Naive thymus-derived CD8-positive, alpha-beta T cell (primary cell): ENCODE measurements around the gene TBC1D22A. TPM values are rescaled to one million over a fixed set of nuclear protein-coding genes. Genes with fewer than 3 reads are reported as not detected.

Source experiments
- ATAC-seq, 2 donors: fragments of 150-1000 bp; cut with Tn5 transposase in 1 of 2; sonication (Bioruptor Pico), chemical (Tn5 transposase) in 1 of 2; 1 replicate in 1 of 2; 2 replicates in 1 of 2; pipeline ENCODE4 v1.10.0; 2021; ENCODE audit warnings: mild to moderate bottlenecking in 2 of 2, moderate library complexity in 2 of 2
- POLR2A ChIA-PET: fragments of 350-600 bp; sonication (Branson Sonifier 250); formaldehyde crosslinking; loops from one replicate; lab custom pipeline; 2021; ENCODE audit warnings: antibody characterized with exemption; lab: Charles Lee
- DNase-seq, 10 donors: peaks; one replicate each; pipeline versions ENCODE4 v3.0.0 to v3.0.0-alpha.2; 2020 to 2022
- H3K27ac Mint-ChIP-seq, 10 donors: one replicate each; pipeline ENCODE4 v1.8.0; 2020 to 2022; ENCODE audit warnings: mild to moderate bottlenecking in 10 of 10, mixed read lengths in 10 of 10, moderate library complexity in 4 of 10, inconsistent platforms in 1 of 10
- H3K27me3 Mint-ChIP-seq, 5 donors: one replicate each; pipeline ENCODE4 v1.8.0; 2021 to 2022; ENCODE audit warnings: mixed read lengths in 5 of 5
- H3K36me3 Mint-ChIP-seq, 3 donors: one replicate each; pipeline ENCODE4 v1.8.0; 2020 to 2022; ENCODE audit warnings: mixed read lengths in 3 of 3, mild to moderate bottlenecking in 2 of 3, inconsistent platforms in 1 of 3
- H3K4me1 Mint-ChIP-seq, 4 donors: one replicate each; pipeline ENCODE4 v1.8.0; 2021 to 2022; ENCODE audit warnings: mixed read lengths in 4 of 4
- H3K4me3 Mint-ChIP-seq, 10 donors: one replicate each; pipeline ENCODE4 v1.8.0; 2020 to 2022; ENCODE audit warnings: mild to moderate bottlenecking in 10 of 10, mixed read lengths in 10 of 10, moderate library complexity in 6 of 10, inconsistent platforms in 1 of 10
- H3K9me3 Mint-ChIP-seq, 9 donors: one replicate each; pipeline ENCODE4 v1.8.0; 2020 to 2022; ENCODE audit warnings: mixed read lengths in 9 of 9, mild to moderate bottlenecking in 3 of 9, inconsistent platforms in 1 of 9, moderate library complexity in 1 of 9
- polyA plus RNA-seq, 3 donors: library from polyadenylated mRNA; unstranded; fragments of 300-500 nt; fragmentation: Illumina TruSeq; gene quantifications; one replicate each; pipeline ENCODE4 v1.2.3, GENCODE V29; 2021
- total RNA-seq, 8 experiments: library from RNA in 2 of 8; stranded (reverse) in 2 of 8; gene quantifications; one replicate each; pipeline ENCODE4 v1.2.3 and lab custom pipeline; 2021 to 2026

The TBC1D22A gene
- total and polyA plus RNA-seq, 5 experiments from 2014 or later = 23.0 to 57.2 (median 24.6) TPM

DNA sequence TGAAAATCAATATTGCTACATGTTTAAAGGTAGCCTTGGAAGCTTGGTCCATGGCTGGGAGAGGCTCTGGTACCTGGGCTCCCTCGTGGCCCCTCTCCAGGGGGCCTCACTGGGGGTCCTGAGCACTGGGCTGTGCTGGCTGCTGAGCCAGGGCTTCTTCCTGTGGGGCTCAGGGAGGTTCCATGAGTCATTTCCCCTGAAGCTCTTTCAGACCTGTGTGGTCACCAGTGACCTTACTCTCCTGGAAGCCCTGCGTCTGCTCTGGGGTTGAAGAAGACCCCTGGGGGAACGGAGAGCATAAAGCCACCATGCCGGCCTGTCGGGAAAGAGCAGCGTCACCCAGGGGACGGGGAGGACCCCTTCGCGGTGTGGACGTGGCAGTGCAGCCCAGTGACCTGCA, 389.0 kb downstream of the TBC1D22A start:
- Mint-ChIP-seq H3K27me3 (no peaks in the 10 kb centered on the region), H3K36me3 (peaks cover 0 to 10% (median 9%) of the 10 kb centered on the region in 3 donors), H3K27ac (no peak overlapping the region), H3K4me1 (peaks cover 0 to 6% (median under 1%) of the 10 kb centered on the region in 4 donors), H3K4me3 (no peak overlapping the region), H3K9me3 (no peaks in the 10 kb centered on the region)
- POLR2A ChIA-PET = no interaction called here
- ATAC-seq = no peak
- DNase-seq = no peak

DNA sequence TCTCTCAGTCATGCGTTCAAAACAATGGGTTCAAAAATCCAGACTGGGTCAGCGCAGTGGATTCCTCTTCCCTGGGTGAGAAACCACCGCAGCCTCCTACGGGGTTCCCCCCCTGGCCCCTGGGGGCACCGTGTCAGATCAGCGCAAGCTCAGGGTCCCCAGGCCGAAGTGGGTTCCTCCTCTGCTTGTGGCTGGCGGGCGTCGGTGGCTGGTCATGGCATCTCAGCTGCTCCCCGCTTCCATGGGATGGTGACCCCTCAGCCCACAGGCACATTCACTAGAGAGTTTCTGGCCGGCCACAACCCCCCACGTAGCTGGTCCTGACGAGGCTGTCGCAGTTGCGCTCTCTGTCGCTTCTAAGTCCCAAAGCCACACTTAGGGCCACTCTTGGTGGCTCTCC, 389.8 kb downstream of the TBC1D22A start:
- no peak for DNase-seq
- peak overlapping the region in 1 of 10 donors; percentile 70 for H3K27ac Mint-ChIP-seq

DNA sequence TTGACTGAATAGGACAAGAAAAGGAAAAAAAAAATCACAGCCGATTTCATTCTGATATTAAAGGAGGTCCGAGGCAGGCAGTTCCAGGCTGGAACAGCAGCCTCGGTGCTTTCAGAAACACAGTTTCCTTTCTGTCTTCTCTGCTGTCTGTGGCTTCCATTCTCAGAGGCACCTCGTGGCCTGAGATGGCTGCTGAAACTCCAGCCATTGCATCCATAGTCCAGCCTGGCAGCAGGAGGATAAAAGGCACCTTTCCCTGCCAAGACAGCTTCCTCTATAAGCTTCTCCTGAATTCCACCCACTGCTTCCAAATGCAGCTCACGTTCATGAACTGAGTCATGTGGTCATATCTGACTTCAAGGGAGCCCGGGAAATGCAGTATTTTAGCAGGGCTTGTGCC, 390.5 kb downstream of the TBC1D22A start:
- Mint-ChIP-seq H3K4me3 (no peak overlapping the region), H3K9me3 (no peaks in the 10 kb centered on the region), H3K4me1 (peaks cover 0 to 1% (median under 1%) of the 10 kb centered on the region in 4 donors), H3K27me3 (no peaks in the 10 kb centered on the region), H3K27ac (peak overlapping the region in 2 of 10 donors; percentile 70 to 71), H3K36me3 (peaks cover 0 to 11% (median 10%) of the 10 kb centered on the region in 3 donors)
- ATAC-seq (no peak), DNase-seq (no peak)
- POLR2A ChIA-PET = no interaction called here

More for the DNA sequence above, 389.8 kb downstream of the TBC1D22A start:
- H3K9me3 Mint-ChIP-seq = no peaks in the 10 kb centered on the region
- POLR2A ChIA-PET = no interaction called here
- no peak for ATAC-seq
- no peaks in the 10 kb centered on the region for H3K27me3 Mint-ChIP-seq
- peaks cover 0 to 1% (median under 1%) of the 10 kb centered on the region in 4 donors for H3K4me1 Mint-ChIP-seq
- H3K4me3 Mint-ChIP-seq = no peak overlapping the region
- peaks cover 0 to 11% (median 10%) of the 10 kb centered on the region in 3 donors for H3K36me3 Mint-ChIP-seq

DNA sequence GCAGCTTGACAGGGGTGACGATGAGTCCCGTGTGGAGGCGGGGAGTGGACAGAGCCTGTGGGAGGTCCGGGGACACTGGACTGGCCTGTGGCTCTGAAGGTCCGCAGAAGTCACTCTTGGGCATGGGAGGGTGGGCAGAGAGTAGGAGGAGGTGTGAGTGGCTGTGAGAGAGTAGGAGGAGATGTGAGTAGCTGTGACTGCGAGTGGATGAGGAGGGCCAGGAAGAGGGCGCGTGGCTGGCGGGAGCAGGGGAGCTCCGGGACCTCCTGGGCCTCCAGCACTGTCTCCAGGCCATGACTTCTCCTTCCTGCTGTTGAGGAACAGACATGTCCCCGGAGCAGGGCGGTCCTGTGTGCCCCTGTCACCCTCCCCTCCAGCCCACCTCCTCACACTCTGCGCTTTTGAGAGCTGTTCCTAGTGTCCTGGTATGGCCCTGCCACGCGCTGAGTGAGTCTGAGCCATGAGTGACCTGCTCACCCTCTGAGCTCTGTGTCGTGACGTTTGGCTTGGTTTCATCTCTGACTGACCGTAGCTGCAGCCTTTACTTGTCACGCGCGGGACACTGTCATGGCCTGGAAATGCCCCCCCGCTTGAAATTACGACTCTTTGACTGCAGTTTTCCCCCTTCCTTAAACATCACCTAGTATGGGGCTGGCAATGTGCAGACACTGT, 391.5 kb downstream of the TBC1D22A start:
- H3K27me3 Mint-ChIP-seq = no peaks in the 10 kb centered on the region
- peaks cover 0 to 3% (median under 1%) of the 10 kb centered on the region in 4 donors for H3K4me1 Mint-ChIP-seq
- H3K9me3 Mint-ChIP-seq = no peaks in the 10 kb centered on the region
- POLR2A ChIA-PET = no interaction called here
- no peak overlapping the region for H3K4me3 Mint-ChIP-seq
- peaks cover 0 to 13% (median 10%) of the 10 kb centered on the region in 3 donors for H3K36me3 Mint-ChIP-seq
- peak overlapping the region in 3 of 10 donors; percentile 18 to 53 (median 24) for H3K27ac Mint-ChIP-seq
- ATAC-seq = no peak
- no peak for DNase-seq

DNA sequence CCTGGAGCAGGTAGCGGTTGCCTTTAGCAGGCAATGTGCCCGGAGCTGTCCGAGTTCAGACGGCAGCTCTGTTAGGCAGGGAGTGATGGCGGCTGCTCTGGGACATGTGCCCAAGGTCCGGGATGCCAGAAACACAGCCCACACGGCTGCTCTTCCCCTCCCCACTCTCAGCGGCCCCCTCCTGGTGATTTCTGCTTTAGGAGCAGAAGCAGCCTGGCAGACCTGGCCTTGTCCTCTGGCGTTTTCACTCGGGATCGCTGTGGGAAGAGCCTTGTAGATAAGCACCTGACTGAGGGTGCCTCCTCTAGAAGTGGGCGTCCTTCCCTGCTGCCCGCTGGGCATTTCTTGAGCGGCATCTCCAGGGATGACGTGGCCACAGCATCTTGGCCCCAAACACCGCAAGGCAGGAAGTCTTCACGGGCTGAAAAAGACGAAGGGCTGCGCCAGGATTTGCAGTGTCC, 392.2 kb downstream of the TBC1D22A start:
- DNase-seq (no peak), ATAC-seq (no peak)
- peak overlapping the region in 1 of 10 donors; percentile 19 for H3K27ac Mint-ChIP-seq
- H3K9me3 Mint-ChIP-seq = no peaks in the 10 kb centered on the region
- peaks cover 0 to 3% (median 0%) of the 10 kb centered on the region in 4 donors for H3K4me1 Mint-ChIP-seq
- no peaks in the 10 kb centered on the region for H3K27me3 Mint-ChIP-seq
- POLR2A ChIA-PET = no interaction called here
- H3K36me3 Mint-ChIP-seq = peaks cover 0 to 13% (median 10%) of the 10 kb centered on the region in 3 donors
- no peak overlapping the region for H3K4me3 Mint-ChIP-seq

DNA sequence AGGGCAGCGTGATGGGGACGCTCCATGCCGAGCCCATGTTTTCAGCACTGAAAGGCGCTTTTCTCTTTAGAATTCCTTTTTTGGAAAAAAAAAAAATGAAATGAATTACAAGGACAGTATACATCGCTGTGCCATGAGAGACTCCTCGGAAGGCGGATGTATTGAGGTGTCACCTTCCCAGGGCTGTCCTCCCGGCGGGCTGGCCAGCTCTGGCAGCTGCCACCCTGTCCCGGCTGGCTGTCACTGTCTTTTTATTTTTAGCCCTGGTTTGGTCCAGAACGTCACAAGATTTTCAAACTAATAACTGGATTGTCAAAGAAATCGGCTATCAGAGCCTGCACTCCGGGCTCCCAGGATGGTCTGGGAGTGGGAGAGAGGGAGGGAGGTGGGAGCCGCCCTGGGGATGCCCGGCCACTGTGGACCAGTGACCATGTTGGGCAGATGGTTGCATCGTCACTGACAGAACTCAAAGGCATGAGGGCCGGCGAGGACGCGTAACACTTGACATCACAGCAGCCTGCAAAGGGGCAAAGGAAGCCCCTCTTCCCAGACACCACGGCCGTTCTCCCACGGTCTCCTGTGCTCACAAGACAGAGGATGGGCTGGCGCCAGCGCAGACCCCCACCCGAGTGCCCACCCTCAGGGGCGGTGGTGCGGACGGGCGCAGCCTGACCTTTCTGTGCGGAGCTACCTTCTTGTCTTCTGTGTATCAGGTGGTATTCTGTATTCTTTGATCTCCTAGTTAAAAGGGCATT, 392.9 kb downstream of the TBC1D22A start:
- Mint-ChIP-seq H3K27ac (peak overlapping the region in 1 of 10 donors; percentile 19), H3K27me3 (no peaks in the 10 kb centered on the region), H3K4me1 (peaks cover 0 to 3% (median 0%) of the 10 kb centered on the region in 4 donors), H3K36me3 (peaks cover 0 to 13% (median 10%) of the 10 kb centered on the region in 3 donors), H3K9me3 (no peaks in the 10 kb centered on the region), H3K4me3 (no peak overlapping the region)
- DNase-seq = no peak
- no peak for ATAC-seq
- POLR2A ChIA-PET = interaction anchor here (0.6 kb wide), 1 partner anchor 36 kb away, joined by 4 read pairs; no protein-coding TSS in a partner anchor

DNA sequence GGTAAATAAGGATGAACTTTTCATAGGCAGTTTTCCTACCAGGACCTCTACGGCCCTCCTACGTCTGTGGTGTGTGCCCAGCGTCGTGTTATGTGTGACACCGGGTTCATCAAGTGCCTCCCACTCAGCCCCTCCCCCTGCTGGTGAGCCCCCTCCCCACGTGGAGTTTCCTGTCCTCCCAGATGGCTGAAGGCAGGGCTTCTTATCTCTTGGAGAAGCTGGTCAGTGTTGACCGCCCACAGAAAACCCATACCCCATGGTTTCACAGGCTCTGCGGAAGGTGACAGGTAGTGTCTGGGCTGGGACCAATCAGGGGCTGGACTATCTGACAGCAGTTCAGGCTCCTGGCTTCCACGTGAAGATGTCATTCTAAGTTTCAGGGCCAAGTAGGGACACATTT, 393.5 kb downstream of the TBC1D22A start:
- POLR2A ChIA-PET = no interaction called here
- DNase-seq (no peak), ATAC-seq (no peak)
- H3K27me3 Mint-ChIP-seq = no peaks in the 10 kb centered on the region
- H3K36me3 Mint-ChIP-seq = peaks cover 0 to 11% (median 10%) of the 10 kb centered on the region in 3 donors
- peaks cover 0 to 3% (median 0%) of the 10 kb centered on the region in 4 donors for H3K4me1 Mint-ChIP-seq
- H3K9me3 Mint-ChIP-seq = no peaks in the 10 kb centered on the region
- H3K27ac Mint-ChIP-seq = no peak overlapping the region
- H3K4me3 Mint-ChIP-seq = no peak overlapping the region

DNA sequence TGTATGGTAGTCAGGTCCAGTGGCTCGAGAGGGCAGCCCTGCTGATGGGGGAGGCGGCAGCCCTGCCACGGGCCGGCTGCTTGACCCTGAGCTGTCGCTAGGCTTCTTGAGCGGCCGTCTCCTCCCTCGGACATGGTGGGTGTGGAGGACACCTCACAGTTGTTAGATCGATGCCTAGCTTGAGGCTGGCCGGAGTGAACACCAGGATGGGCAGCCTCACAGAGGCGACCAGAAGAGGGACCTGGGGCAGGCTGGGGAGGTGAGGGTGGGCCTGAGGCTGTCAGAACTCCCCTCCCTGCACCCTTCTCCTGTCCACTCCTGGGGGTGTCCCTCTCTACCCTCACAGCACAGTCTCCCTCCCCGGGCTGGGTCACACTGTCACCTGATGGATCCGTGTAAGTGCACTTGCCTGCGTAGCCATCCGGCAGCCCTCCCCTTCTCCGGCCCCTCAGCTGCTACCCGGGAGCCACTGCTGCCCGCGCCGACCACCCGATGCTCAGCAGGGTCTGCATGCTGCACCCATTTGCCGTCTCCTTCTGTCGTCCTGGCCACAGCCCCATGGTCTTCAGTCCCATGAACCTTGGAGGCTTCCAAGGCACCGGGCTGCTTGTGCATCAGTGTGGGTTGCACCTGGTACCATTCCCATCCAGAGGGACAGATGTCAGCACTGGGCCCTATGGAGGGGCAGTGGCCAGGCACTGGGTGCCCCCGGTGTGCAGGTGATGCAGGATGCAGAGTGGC, 394.1 kb downstream of the TBC1D22A start:
- POLR2A ChIA-PET = no interaction called here
- DNase-seq (no peak), ATAC-seq (no peak)
- H3K4me3 Mint-ChIP-seq = no peak overlapping the region
- H3K9me3 Mint-ChIP-seq = no peaks in the 10 kb centered on the region
- no peaks in the 10 kb centered on the region for H3K27me3 Mint-ChIP-seq
- peaks cover 0 to 11% (median 6%) of the 10 kb centered on the region in 3 donors for H3K36me3 Mint-ChIP-seq
- H3K4me1 Mint-ChIP-seq = peaks cover 0 to 3% (median 0%) of the 10 kb centered on the region in 4 donors
- H3K27ac Mint-ChIP-seq = no peak overlapping the region

DNA sequence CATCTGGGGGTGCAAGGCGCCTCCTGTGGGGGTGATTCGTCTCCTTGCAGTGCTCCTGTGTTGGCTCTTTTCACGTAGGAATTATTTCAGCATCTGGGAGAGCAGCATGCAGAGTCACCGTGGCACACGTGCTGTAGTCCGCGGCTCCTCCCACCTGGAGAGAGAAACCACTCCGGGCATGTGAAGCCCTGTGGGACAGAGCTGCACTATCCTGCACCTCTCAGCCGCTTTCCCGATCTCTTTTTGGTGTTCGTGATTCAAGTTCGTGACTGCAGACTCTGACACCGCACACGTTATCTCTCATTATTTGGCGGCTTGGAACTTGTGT, 394.6 kb downstream of the TBC1D22A start:
- DNase-seq (no peak), ATAC-seq (no peak)
- Mint-ChIP-seq H3K27ac (no peak overlapping the region), H3K9me3 (no peaks in the 10 kb centered on the region), H3K4me3 (no peak overlapping the region), H3K4me1 (peaks cover 0 to 3% (median 1%) of the 10 kb centered on the region in 4 donors), H3K36me3 (peaks cover 0 to 11% (median 6%) of the 10 kb centered on the region in 3 donors), H3K27me3 (no peaks in the 10 kb centered on the region)
- POLR2A ChIA-PET = no interaction called here

DNA sequence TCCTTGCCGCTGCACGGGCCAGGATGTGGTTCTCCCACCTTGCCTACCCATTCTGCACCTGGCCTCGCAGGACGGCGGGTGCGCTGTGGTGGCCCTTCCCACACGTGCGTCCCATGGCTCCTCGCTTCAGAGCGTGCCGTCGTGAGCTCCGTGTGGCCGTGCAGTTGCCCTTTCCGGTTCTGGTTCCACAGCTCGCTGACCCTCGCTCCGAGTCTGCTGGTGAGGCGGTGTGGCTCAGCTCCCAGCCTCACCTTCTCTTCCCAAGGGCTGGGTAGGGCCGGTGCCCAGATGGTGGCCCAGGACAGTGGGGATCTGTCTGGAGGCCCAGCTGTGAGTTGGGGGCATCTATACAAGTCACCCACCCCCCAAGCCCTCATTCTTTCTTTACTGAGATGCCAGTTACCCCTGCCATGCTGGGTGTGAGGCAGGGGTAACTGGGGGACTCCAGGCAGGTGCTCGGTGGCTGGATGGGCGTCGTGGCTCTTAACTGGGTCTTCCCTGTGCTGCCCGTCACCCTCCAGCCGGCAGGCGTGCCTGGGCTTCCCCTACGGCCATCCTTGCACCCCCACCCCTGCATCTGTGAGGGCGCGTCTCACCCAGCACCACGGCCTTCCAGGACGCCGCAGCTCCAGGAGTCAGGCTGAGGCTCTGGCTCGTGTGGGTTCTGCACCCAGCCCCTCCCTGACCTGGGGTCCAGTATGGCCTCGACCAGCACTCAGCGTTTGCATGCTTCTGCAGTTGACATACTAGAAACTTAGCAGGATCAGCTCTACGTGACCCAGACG, 395.2 kb downstream of the TBC1D22A start:
- POLR2A ChIA-PET = no interaction called here
- no peak overlapping the region for H3K4me3 Mint-ChIP-seq
- no peaks in the 10 kb centered on the region for H3K9me3 Mint-ChIP-seq
- peaks cover 0 to 5% (median 1%) of the 10 kb centered on the region in 4 donors for H3K4me1 Mint-ChIP-seq
- no peaks in the 10 kb centered on the region for H3K27me3 Mint-ChIP-seq
- DNase-seq (no peak), ATAC-seq (no peak)
- H3K27ac Mint-ChIP-seq = no peak overlapping the region
- H3K36me3 Mint-ChIP-seq = peaks cover 0 to 10% (median 4%) of the 10 kb centered on the region in 3 donors

DNA sequence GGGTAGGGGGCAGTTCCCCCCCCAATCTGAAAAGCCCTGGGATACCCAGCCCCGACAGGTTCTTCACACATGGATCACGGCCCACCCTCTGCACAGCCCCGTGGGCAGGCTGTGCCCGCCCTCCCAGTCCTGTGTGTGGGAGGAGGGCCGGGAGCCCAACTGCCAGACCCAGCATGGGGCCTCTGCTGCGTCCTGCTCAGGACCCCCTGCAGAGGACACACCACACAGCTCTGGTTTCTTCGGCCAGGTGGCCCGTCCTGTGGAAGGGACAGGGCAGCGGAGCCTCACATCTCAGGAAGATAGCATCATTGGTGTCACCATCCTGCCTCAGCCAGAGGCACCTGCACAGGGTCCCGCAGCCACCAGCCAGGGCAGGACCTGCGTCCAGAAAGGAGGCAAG, 396.0 kb downstream of the TBC1D22A start:
- H3K9me3 Mint-ChIP-seq = no peaks in the 10 kb centered on the region
- H3K27ac Mint-ChIP-seq = no peak overlapping the region
- no peak overlapping the region for H3K4me3 Mint-ChIP-seq
- ATAC-seq (peak in 1 of 2 donors; percentile 14), DNase-seq (no peak)
- H3K36me3 Mint-ChIP-seq = peaks cover 0 to 9% (median 2%) of the 10 kb centered on the region in 3 donors
- POLR2A ChIA-PET = no interaction called here
- H3K27me3 Mint-ChIP-seq = no peaks in the 10 kb centered on the region
- peaks cover 0 to 5% (median 1%) of the 10 kb centered on the region in 4 donors for H3K4me1 Mint-ChIP-seq

DNA sequence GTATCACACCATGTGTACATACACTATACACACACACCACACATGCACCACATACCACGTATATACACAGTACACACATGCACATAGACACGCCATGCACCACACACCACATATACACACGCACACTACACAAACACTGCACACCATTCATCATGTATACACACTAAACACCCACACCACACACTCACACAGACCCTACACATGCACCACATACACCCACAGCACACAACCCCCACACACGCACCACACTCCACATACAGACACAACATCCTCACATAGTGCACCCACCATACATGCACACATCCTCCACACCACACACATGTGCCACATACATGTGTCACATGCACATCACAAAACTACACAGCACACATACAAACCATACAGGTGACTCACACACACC, 397.1 kb downstream of the TBC1D22A start:
- Mint-ChIP-seq H3K36me3 (peaks cover 0 to 9% (median 2%) of the 10 kb centered on the region in 3 donors), H3K4me3 (no peak overlapping the region), H3K9me3 (no peaks in the 10 kb centered on the region), H3K27me3 (no peaks in the 10 kb centered on the region), H3K4me1 (peaks cover 0 to 5% (median 1%) of the 10 kb centered on the region in 4 donors), H3K27ac (no peak overlapping the region)
- DNase-seq (peak in 1 of 10 donors; percentile 4), ATAC-seq (no peak)
- POLR2A ChIA-PET = no interaction called here
